ENCODE measurements around the gene NPC2. TPM values are rescaled to one million over a fixed set of nuclear protein-coding genes. Genes with fewer than 3 reads are reported as not detected.

NPC2 gene
- total and polyA plus RNA-seq, 10 donors: 191 to 956 (median 298) TPM

GRCh38 chr14:74441113-74441512, 52.0 kb downstream of the NPC2 start:
- DNase-seq: no peak
- no peaks in the 10 kb centered on the region for H3K9me3 ChIP-seq
- TF ChIP-seq POLR2A (IDR thresholded peaks at IDR 0.05): no peak
- no peak for TF ChIP-seq CTCF (IDR thresholded peaks at IDR 0.05 in 8 of 11, conservative IDR thresholded peaks at IDR 0.05 in 3 of 11)
- no peak for TF ChIP-seq POLR2AphosphoS5 (IDR thresholded peaks at IDR 0.05)
- H3K27me3 ChIP-seq (replicated peaks in 1 of 7): no peaks in the 10 kb centered on the region
- no peak overlapping the region for H3K4me3 ChIP-seq
- intact Hi-C loops (cut with DNase I; ENCODE audit: low total_unique reads): no loop called here
- H3K4me1 ChIP-seq: no peaks in the 10 kb centered on the region
- 85 to 90% (median 88%) methylated on average over 3 of the region's 3 CpGs for WGBS, 5 donors
- no peak overlapping the region for H3K27ac ChIP-seq
- H3K36me3 ChIP-seq: no peaks in the 10 kb centered on the region

DNA sequence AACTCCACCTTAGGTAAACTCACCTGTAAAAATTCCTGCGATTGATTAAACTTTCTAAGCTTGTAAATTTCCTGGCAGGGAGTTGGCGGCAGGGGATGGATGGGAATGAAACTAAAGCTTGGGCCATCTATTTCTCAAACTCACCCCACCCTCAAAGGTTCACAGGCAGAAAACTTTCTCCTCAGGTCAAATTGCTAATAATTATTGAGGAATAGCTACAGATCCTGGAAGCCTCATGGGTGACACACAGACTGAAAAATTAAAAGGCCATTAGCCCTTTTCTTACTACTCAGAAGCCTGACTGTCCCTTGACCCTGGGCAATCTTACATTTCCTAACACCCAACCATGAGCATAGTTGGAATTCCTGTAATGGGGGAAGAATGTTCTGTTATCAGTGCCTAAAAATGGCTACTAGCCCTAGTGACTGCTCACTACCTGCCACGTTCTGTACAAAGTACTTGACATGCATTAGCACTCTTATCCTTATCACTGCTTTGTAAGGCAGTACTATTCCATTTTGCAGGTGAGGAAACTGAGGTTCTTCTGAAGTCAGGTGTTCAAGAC, 54.7 kb downstream of the NPC2 start:
- intact Hi-C loops (cut with DNase I; ENCODE audit: low total_unique reads): no loop called here
- Histone ChIP-seq H3K27me3 (replicated peaks in 1 of 7) (no peaks in the 10 kb centered on the region), H3K4me1 (no peaks in the 10 kb centered on the region), H3K4me3 (no peak overlapping the region), H3K36me3 (no peaks in the 10 kb centered on the region), H3K9me3 (no peaks in the 10 kb centered on the region), H3K27ac (no peak overlapping the region)
- WGBS, 5 donors: 73 to 85% (median 79%) methylated on average over 3 of the region's 3 CpGs
- no peak for TF ChIP-seq CTCF (IDR thresholded peaks at IDR 0.05 in 8 of 11, conservative IDR thresholded peaks at IDR 0.05 in 3 of 11)
- no peak for TF ChIP-seq POLR2A (IDR thresholded peaks at IDR 0.05)
- TF ChIP-seq POLR2AphosphoS5 (IDR thresholded peaks at IDR 0.05): no peak
- no peak for DNase-seq

GRCh38 chr14:74437496-74438053, 55.5 kb downstream of the NPC2 start:
- intact Hi-C loops (cut with DNase I; ENCODE audit: low total_unique reads): no loop called here
- TF ChIP-seq POLR2A (IDR thresholded peaks at IDR 0.05): no peak
- TF ChIP-seq CTCF (IDR thresholded peaks at IDR 0.05 in 8 of 11, conservative IDR thresholded peaks at IDR 0.05 in 3 of 11): no peak
- no peak for TF ChIP-seq POLR2AphosphoS5 (IDR thresholded peaks at IDR 0.05)
- Histone ChIP-seq H3K9me3 (no peaks in the 10 kb centered on the region), H3K27me3 (replicated peaks in 1 of 7) (no peaks in the 10 kb centered on the region), H3K4me3 (no peak overlapping the region), H3K36me3 (no peaks in the 10 kb centered on the region), H3K4me1 (no peaks in the 10 kb centered on the region), H3K27ac (no peak overlapping the region)
- WGBS, 5 donors: 20 to 40% (median 22%) methylated on average over 3 of the region's 3 CpGs
- no peak for DNase-seq

DNA sequence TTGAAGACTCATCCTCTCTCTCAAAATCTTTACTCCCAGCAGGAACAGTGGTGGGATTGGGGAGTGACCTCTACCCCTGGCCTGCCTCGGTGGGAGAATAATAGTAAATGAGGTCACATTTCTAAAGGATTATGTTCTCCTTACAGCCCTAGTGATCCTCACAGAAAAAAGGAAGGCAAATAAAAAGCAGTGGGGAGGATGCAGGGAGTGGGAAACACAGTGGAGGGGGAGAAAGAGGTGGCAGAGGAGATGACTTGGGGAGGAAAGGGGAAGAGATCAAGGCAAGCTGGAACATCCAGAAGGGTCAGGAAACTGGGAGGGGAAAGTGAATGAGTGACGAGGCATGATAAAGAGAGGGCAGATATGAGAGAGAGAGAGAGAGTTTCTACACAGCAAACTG, 58.8 kb downstream of the NPC2 start:
- no peak for TF ChIP-seq POLR2AphosphoS5 (IDR thresholded peaks at IDR 0.05)
- TF ChIP-seq POLR2A (IDR thresholded peaks at IDR 0.05): no peak
- no peak for TF ChIP-seq CTCF (IDR thresholded peaks at IDR 0.05 in 8 of 11, conservative IDR thresholded peaks at IDR 0.05 in 3 of 11)

More for the DNA sequence above, 58.8 kb downstream of the NPC2 start:
- Histone ChIP-seq H3K9me3 (no peaks in the 10 kb centered on the region), H3K27ac (no peak overlapping the region), H3K36me3 (no peaks in the 10 kb centered on the region), H3K4me1 (no peaks in the 10 kb centered on the region), H3K27me3 (replicated peaks in 1 of 7) (no peaks in the 10 kb centered on the region), H3K4me3 (no peak overlapping the region)
- WGBS, 5 donors: 31 to 38% (median 34%) methylated on average over 2 of the region's 2 CpGs
- intact Hi-C loops (cut with DNase I; ENCODE audit: low total_unique reads): no loop called here
- no peak for DNase-seq
